ENCODE data around the gene NRIP1. TPM values are rescaled to one million over a fixed set of nuclear protein-coding genes. Genes with fewer than 3 reads are reported as not detected.

The NRIP1 gene
- total RNA-seq, 1 experiment from 2014 or later = 19.1 TPM

GRCh38 chr21:14977814-14978213 is 87.0 kb downstream of the NRIP1 start:
- ATAC-seq = no peak
- in situ Hi-C loops (cut with HindIII; ENCODE audit: low pct_unique_long_range_greater_than_20kb, low sequenced_read_pairs) (no loop called here), intact Hi-C loops (cut with micrococcal nuclease; ENCODE audit: unreplicated experiment) (no loop called here)
- ChIA-PET POLR2A (no interaction called here), CTCF (no interaction called here)
- Histone ChIP-seq H3K4me1 (ENCODE audit: control insufficient read depth, insufficient read depth, low read length) (no peaks in the 10 kb centered on the region), H3K27ac (ENCODE audit: low read length) (no peak overlapping the region), H3K27me3 (ENCODE audit: control insufficient read depth, insufficient read depth, low read length) (no peaks in the 10 kb centered on the region), H3K4me3 (ENCODE audit: low read depth in 2 of 2, low read length in 2 of 2) (no peak overlapping the region), H3K9me3 (ENCODE audit: control insufficient read depth, insufficient read depth, low read depth, low read length) (no peaks in the 10 kb centered on the region), H3K36me3 (ENCODE audit: control insufficient read depth, insufficient read depth, low read length) (no peaks in the 10 kb centered on the region)
- no peak for DNase-seq (ENCODE audit: low read depth, low spot score)
- BruUV-seq (replicated peaks) = no TSS peak
- TF ChIP-seq TCF7L2 (IDR thresholded peaks at IDR 0.05; ENCODE audit: low read depth, low read length) (no peak), SIN3A (IDR thresholded peaks at IDR 0.05; ENCODE audit: borderline replicate concordance, insufficient read depth, low read depth, low read length) (no peak), POLR2AphosphoS5 (IDR thresholded peaks at IDR 0.05; ENCODE audit: low read depth, low read length) (no peak)
- TF ChIP-seq, protein P1, sequence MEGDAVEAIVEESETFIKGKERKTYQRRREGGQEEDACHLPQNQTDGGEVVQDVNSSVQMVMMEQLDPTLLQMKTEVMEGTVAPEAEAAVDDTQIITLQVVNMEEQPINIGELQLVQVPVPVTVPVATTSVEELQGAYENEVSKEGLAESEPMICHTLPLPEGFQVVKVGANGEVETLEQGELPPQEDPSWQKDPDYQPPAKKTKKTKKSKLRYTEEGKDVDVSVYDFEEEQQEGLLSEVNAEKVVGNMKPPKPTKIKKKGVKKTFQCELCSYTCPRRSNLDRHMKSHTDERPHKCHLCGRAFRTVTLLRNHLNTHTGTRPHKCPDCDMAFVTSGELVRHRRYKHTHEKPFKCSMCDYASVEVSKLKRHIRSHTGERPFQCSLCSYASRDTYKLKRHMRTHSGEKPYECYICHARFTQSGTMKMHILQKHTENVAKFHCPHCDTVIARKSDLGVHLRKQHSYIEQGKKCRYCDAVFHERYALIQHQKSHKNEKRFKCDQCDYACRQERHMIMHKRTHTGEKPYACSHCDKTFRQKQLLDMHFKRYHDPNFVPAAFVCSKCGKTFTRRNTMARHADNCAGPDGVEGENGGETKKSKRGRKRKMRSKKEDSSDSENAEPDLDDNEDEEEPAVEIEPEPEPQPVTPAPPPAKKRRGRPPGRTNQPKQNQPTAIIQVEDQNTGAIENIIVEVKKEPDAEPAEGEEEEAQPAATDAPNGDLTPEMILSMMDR (IDR thresholded peaks at IDR 0.05) = no peak
- TF ChIP-seq, protein P2, sequence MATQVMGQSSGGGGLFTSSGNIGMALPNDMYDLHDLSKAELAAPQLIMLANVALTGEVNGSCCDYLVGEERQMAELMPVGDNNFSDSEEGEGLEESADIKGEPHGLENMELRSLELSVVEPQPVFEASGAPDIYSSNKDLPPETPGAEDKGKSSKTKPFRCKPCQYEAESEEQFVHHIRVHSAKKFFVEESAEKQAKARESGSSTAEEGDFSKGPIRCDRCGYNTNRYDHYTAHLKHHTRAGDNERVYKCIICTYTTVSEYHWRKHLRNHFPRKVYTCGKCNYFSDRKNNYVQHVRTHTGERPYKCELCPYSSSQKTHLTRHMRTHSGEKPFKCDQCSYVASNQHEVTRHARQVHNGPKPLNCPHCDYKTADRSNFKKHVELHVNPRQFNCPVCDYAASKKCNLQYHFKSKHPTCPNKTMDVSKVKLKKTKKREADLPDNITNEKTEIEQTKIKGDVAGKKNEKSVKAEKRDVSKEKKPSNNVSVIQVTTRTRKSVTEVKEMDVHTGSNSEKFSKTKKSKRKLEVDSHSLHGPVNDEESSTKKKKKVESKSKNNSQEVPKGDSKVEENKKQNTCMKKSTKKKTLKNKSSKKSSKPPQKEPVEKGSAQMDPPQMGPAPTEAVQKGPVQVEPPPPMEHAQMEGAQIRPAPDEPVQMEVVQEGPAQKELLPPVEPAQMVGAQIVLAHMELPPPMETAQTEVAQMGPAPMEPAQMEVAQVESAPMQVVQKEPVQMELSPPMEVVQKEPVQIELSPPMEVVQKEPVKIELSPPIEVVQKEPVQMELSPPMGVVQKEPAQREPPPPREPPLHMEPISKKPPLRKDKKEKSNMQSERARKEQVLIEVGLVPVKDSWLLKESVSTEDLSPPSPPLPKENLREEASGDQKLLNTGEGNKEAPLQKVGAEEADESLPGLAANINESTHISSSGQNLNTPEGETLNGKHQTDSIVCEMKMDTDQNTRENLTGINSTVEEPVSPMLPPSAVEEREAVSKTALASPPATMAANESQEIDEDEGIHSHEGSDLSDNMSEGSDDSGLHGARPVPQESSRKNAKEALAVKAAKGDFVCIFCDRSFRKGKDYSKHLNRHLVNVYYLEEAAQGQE (IDR thresholded peaks at IDR 0.05; ENCODE audit: insufficient read depth in 1 of 2, low read depth in 2 of 2, low read length in 1 of 2) = no peak

- in situ Hi-C loops (cut with HindIII; ENCODE audit: low pct_unique_long_range_greater_than_20kb, low sequenced_read_pairs) (no loop called here), intact Hi-C loops (cut with micrococcal nuclease; ENCODE audit: unreplicated experiment) (no loop called here)
- no peaks in the 10 kb centered on the region for H3K36me3 ChIP-seq (ENCODE audit: control insufficient read depth, insufficient read depth, low read length)
- ATAC-seq (no peak), DNase-seq (ENCODE audit: low read depth, low spot score) (no peak)
- H3K27me3 ChIP-seq (ENCODE audit: control insufficient read depth, insufficient read depth, low read length) = no peaks in the 10 kb centered on the region
- ChIA-PET CTCF (no interaction called here), POLR2A (no interaction called here)
- no TSS peak for BruUV-seq (replicated peaks)
- no peak overlapping the region for H3K27ac ChIP-seq (ENCODE audit: low read length)
- H3K9me3 ChIP-seq (ENCODE audit: control insufficient read depth, insufficient read depth, low read depth, low read length) = no peaks in the 10 kb centered on the region
- no peaks in the 10 kb centered on the region for H3K4me1 ChIP-seq (ENCODE audit: control insufficient read depth, insufficient read depth, low read length)
- TF ChIP-seq, protein P2 (IDR thresholded peaks at IDR 0.05; ENCODE audit: insufficient read depth in 1 of 2, low read depth in 2 of 2, low read length in 1 of 2) = no peak
- TF ChIP-seq SIN3A (IDR thresholded peaks at IDR 0.05; ENCODE audit: borderline replicate concordance, insufficient read depth, low read depth, low read length) = no peak
- no peak for TF ChIP-seq TCF7L2 (IDR thresholded peaks at IDR 0.05; ENCODE audit: low read depth, low read length)
- TF ChIP-seq POLR2AphosphoS5 (IDR thresholded peaks at IDR 0.05; ENCODE audit: low read depth, low read length) = no peak
- TF ChIP-seq, protein P1 (IDR thresholded peaks at IDR 0.05) = no peak
- H3K4me3 ChIP-seq (ENCODE audit: low read depth in 2 of 2, low read length in 2 of 2) = no peak overlapping the region
These were observed 89.5 kb downstream of the NRIP1 start for GRCh38 chr21:14975136-14975919.
